ENCODE data around the gene CRYBG3.
"Not testable (repeated sequence)": the region's sequence is repeated elsewhere in the genome, so short reads cannot be mapped to it uniquely, and the experiment has no call there.

Gene CRYBG3

GRCh38 chr3:97823046-97824004, 1.5 kb downstream of the CRYBG3 start:
- no peaks in the 10 kb centered on the region for H3K9me3 Mint-ChIP-seq
- no peak for ATAC-seq (replicated peaks)
- peaks cover 2 to 22% of the 10 kb centered on the region in 2 donors for H3K27me3 Mint-ChIP-seq
- peaks cover 6% of the 10 kb centered on the region for H3K36me3 Mint-ChIP-seq (ENCODE audit: insufficient read depth)
- H3K27ac Mint-ChIP-seq = peak overlapping the region; percentile 70 to 81
- DNase-seq = no peak
- peak overlapping the region; percentile 90 to 94 for H3K4me3 Mint-ChIP-seq
- peaks cover 21 to 22% of the 10 kb centered on the region in 2 donors for H3K4me1 Mint-ChIP-seq (ENCODE audit: low read depth in 2 of 2)

- DNase-seq (no peak), ATAC-seq (replicated peaks) (no peak)
- Mint-ChIP-seq H3K4me3 (no peak overlapping the region), H3K36me3 (ENCODE audit: insufficient read depth) (peaks cover 6% of the 10 kb centered on the region), H3K27me3 (peaks cover 0 to 13% of the 10 kb centered on the region in 2 donors), H3K9me3 (no peaks in the 10 kb centered on the region), H3K4me1 (ENCODE audit: low read depth in 2 of 2) (peaks cover 18 to 22% of the 10 kb centered on the region in 2 donors), H3K27ac (no peak overlapping the region)
Measured at GRCh38 chr3:97825101-97825500, 3.3 kb downstream of the CRYBG3 start.

- H3K27me3 Mint-ChIP-seq = peaks cover 0 to 5% of the 10 kb centered on the region in 2 donors
Measured at GRCh38 chr3:97827741-97828471, 6.1 kb downstream of the CRYBG3 start.

GRCh38 chr3:97829198-97829597, 7.4 kb downstream of the CRYBG3 start:
- DNase-seq (no peak), ATAC-seq (replicated peaks) (no peak)
- H3K27ac Mint-ChIP-seq = peak overlapping the region; percentile 13 to 49
- no peaks in the 10 kb centered on the region for H3K36me3 Mint-ChIP-seq (ENCODE audit: insufficient read depth)
- peaks cover 0 to 2% of the 10 kb centered on the region in 2 donors for H3K4me1 Mint-ChIP-seq (ENCODE audit: low read depth in 2 of 2)
- no peaks in the 10 kb centered on the region for H3K9me3 Mint-ChIP-seq
- H3K4me3 Mint-ChIP-seq = no peak overlapping the region
- H3K27me3 Mint-ChIP-seq = no peaks in the 10 kb centered on the region

More at GRCh38 chr3:97827741-97828471, 6.1 kb downstream of the CRYBG3 start:
- Mint-ChIP-seq H3K27ac (no peak overlapping the region), H3K36me3 (ENCODE audit: insufficient read depth) (no peaks in the 10 kb centered on the region), H3K4me3 (no peak overlapping the region), H3K9me3 (no peaks in the 10 kb centered on the region), H3K4me1 (ENCODE audit: low read depth in 2 of 2) (peaks cover 3 to 10% of the 10 kb centered on the region in 2 donors)
- DNase-seq (no peak), ATAC-seq (replicated peaks) (no peak)

- H3K4me1 Mint-ChIP-seq (ENCODE audit: low read depth in 2 of 2) = peaks cover 0 to under 1% of the 10 kb centered on the region in 2 donors
- no peaks in the 10 kb centered on the region for H3K9me3 Mint-ChIP-seq
- H3K27me3 Mint-ChIP-seq = peaks cover 0 to 5% of the 10 kb centered on the region in 2 donors
- DNase-seq = no peak
- no peak overlapping the region for H3K27ac Mint-ChIP-seq
- no peak overlapping the region for H3K4me3 Mint-ChIP-seq
- no peak for ATAC-seq (replicated peaks)
- H3K36me3 Mint-ChIP-seq (ENCODE audit: insufficient read depth) = no peaks in the 10 kb centered on the region
Measured at GRCh38 chr3:97830638-97831037, 8.8 kb downstream of the CRYBG3 start.

- no peak for DNase-seq
- H3K36me3 Mint-ChIP-seq (ENCODE audit: insufficient read depth) = no peaks in the 10 kb centered on the region
- H3K27me3 Mint-ChIP-seq = peaks cover 0 to 6% of the 10 kb centered on the region in 2 donors
- no peak overlapping the region for H3K27ac Mint-ChIP-seq
- ATAC-seq (replicated peaks) = no peak
- no peaks in the 10 kb centered on the region for H3K9me3 Mint-ChIP-seq
- H3K4me3 Mint-ChIP-seq = no peak overlapping the region
- H3K4me1 Mint-ChIP-seq (ENCODE audit: low read depth in 2 of 2) = no peaks in the 10 kb centered on the region
Measured at GRCh38 chr3:97831140-97831539, 9.3 kb downstream of the CRYBG3 start.

- H3K27me3 Mint-ChIP-seq; H3K27ac Mint-ChIP-seq; H3K4me3 Mint-ChIP-seq; ATAC-seq (replicated peaks); H3K4me1 Mint-ChIP-seq (ENCODE audit: low read depth in 2 of 2); DNase-seq; H3K36me3 Mint-ChIP-seq (ENCODE audit: insufficient read depth); H3K9me3 Mint-ChIP-seq: not testable (repeated sequence)
Measured at GRCh38 chr3:97833184-97833583, 11.4 kb downstream of the CRYBG3 start.

GRCh38 chr3:97835761-97836160, 13.9 kb downstream of the CRYBG3 start:
- no peak for ATAC-seq (replicated peaks)
- H3K4me1 Mint-ChIP-seq (ENCODE audit: low read depth in 2 of 2) = peaks cover 0 to 6% of the 10 kb centered on the region in 2 donors
- no peaks in the 10 kb centered on the region for H3K36me3 Mint-ChIP-seq (ENCODE audit: insufficient read depth)
- no peaks in the 10 kb centered on the region for H3K9me3 Mint-ChIP-seq
- H3K27me3 Mint-ChIP-seq = peaks cover 0 to 6% of the 10 kb centered on the region in 2 donors
- DNase-seq = no peak
- H3K27ac Mint-ChIP-seq = peak overlapping the region in 1 of 2 donors; percentile 49
- H3K4me3 Mint-ChIP-seq = no peak overlapping the region

GRCh38 chr3:97838393-97838792, 16.6 kb downstream of the CRYBG3 start:
- Mint-ChIP-seq H3K4me3 (no peak overlapping the region), H3K36me3 (ENCODE audit: insufficient read depth) (no peaks in the 10 kb centered on the region), H3K27ac (no peak overlapping the region), H3K9me3 (no peaks in the 10 kb centered on the region), H3K27me3 (peaks cover 0 to 6% of the 10 kb centered on the region in 2 donors), H3K4me1 (ENCODE audit: low read depth in 2 of 2) (peaks cover 0 to 6% of the 10 kb centered on the region in 2 donors)
- ATAC-seq (replicated peaks) (no peak), DNase-seq (no peak)

- Mint-ChIP-seq H3K4me3 (no peak overlapping the region), H3K4me1 (ENCODE audit: low read depth in 2 of 2) (peaks cover 0 to 6% of the 10 kb centered on the region in 2 donors), H3K27ac (no peak overlapping the region), H3K9me3 (no peaks in the 10 kb centered on the region), H3K36me3 (ENCODE audit: insufficient read depth) (no peaks in the 10 kb centered on the region), H3K27me3 (peaks cover 0 to 6% of the 10 kb centered on the region in 2 donors)
- DNase-seq (no peak), ATAC-seq (replicated peaks) (no peak)
Measured at GRCh38 chr3:97839944-97840343, 18.1 kb downstream of the CRYBG3 start.

- Mint-ChIP-seq H3K27ac (no peak overlapping the region), H3K36me3 (ENCODE audit: insufficient read depth) (no peaks in the 10 kb centered on the region), H3K4me3 (no peak overlapping the region), H3K27me3 (peaks cover 0 to 6% of the 10 kb centered on the region in 2 donors), H3K9me3 (no peaks in the 10 kb centered on the region), H3K4me1 (ENCODE audit: low read depth in 2 of 2) (peaks cover 0 to 6% of the 10 kb centered on the region in 2 donors)
- DNase-seq (no peak), ATAC-seq (replicated peaks) (no peak)
Measured at GRCh38 chr3:97841304-97841703, 19.5 kb downstream of the CRYBG3 start.

- no peak for DNase-seq
- H3K27ac Mint-ChIP-seq = no peak overlapping the region
- H3K36me3 Mint-ChIP-seq (ENCODE audit: insufficient read depth) = no peaks in the 10 kb centered on the region
- no peaks in the 10 kb centered on the region for H3K9me3 Mint-ChIP-seq
- ATAC-seq (replicated peaks) = no peak
- H3K4me3 Mint-ChIP-seq = no peak overlapping the region
- peaks cover 0 to 2% of the 10 kb centered on the region in 2 donors for H3K4me1 Mint-ChIP-seq (ENCODE audit: low read depth in 2 of 2)
- peaks cover 0 to 8% of the 10 kb centered on the region in 2 donors for H3K27me3 Mint-ChIP-seq
Measured at GRCh38 chr3:97841956-97842355, 20.1 kb downstream of the CRYBG3 start.

- H3K36me3 Mint-ChIP-seq (ENCODE audit: insufficient read depth) = no peaks in the 10 kb centered on the region
- H3K4me1 Mint-ChIP-seq (ENCODE audit: low read depth in 2 of 2) = peaks cover 0 to 1% of the 10 kb centered on the region in 2 donors
Measured at GRCh38 chr3:97848779-97849178, 27.0 kb downstream of the CRYBG3 start.

More at GRCh38 chr3:97848779-97849178, 27.0 kb downstream of the CRYBG3 start:
- Mint-ChIP-seq H3K27ac (no peak overlapping the region), H3K27me3 (peaks cover 0 to 25% of the 10 kb centered on the region in 2 donors), H3K9me3 (peaks cover 0 to 2% of the 10 kb centered on the region in 2 donors), H3K4me3 (no peak overlapping the region)
- DNase-seq (no peak), ATAC-seq (replicated peaks) (no peak)
